Midbrain (tissue), 1 donor: ENCODE results near the gene TNFRSF1B.
A peak's percentile ranks its signal among the peaks of the same experiment; 100 is the strongest.

Source experiments
- DNase-seq: peaks from one replicate; lab custom pipeline; 2025; lab: John Stamatoyannopoulos, UW

TNFRSF1B gene

GRCh38 chr1:12142141-12142823, 24.5 kb upstream of the TNFRSF1B start:
- no peak for DNase-seq

DNA sequence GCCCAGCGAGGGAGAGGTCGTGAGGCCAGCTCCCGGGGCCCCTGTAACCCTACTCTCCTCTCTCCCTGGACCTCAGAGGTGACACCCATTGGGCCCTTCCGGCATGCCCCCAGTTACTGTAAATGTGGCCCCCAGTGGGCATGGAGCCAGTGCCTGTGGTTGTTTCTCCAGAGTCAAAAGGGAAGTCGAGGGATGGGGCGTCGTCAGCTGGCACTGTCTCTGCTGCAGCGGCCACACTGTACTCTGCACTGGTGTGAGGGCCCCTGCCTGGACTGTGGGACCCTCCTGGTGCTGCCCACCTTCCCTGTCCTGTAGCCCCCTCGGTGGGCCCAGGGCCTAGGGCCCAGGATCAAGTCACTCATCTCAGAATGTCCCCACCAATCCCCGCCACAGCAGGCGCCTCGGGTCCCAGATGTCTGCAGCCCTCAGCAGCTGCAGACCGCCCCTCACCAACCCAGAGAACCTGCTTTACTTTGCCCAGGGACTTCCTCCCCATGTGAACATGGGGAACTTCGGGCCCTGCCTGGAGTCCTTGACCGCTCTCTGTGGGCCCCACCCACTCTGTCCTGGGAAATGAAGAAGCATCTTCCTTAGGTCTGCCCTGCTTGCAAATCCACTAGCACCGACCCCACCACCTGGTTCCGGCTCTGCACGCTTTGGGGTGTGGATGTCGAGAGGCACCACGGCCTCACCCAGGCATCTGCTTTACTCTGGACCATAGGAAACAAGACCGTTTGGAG, 23.7 kb upstream of the TNFRSF1B start:
- no peak for DNase-seq

GRCh38 chr1:12143631-12144155, 23.1 kb upstream of the TNFRSF1B start:
- peak; percentile 27 for DNase-seq

GRCh38 chr1:12144236-12144635, 22.6 kb upstream of the TNFRSF1B start:
- no peak for DNase-seq

GRCh38 chr1:12144969-12145368, 21.8 kb upstream of the TNFRSF1B start:
- no peak for DNase-seq

GRCh38 chr1:12145616-12146342, 21.0 kb upstream of the TNFRSF1B start:
- DNase-seq, result no peak

GRCh38 chr1:12146343-12147112, 20.3 kb upstream of the TNFRSF1B start:
- DNase-seq, result no peak

DNA sequence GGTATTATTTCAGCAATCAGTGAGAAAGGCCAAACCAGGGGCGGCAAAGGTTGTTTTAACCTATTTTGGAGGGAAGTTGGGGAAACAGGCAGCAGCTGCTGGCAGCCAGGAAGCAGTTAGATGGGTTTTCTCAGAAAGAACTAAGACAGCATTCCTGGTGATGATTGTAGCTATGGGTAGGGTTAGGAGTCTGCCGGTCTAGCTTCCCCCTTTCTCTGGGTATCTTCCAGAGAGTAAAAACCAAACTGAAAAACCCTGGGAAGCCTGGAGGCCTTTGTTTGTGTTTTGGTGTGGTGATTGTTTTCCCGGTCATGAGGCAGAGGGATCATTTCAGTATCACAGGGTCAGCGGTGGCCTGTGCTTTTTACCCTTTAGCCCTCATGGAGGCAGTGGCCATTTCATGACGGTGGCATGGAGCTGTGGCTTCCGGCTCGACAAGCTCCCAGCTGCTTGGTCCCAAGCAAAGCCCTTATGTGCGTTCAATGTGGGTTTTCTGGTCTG, 19.5 kb upstream of the TNFRSF1B start:
- DNase-seq, result no peak

GRCh38 chr1:12148160-12148957, 18.4 kb upstream of the TNFRSF1B start:
- DNase-seq, result no peak

DNA sequence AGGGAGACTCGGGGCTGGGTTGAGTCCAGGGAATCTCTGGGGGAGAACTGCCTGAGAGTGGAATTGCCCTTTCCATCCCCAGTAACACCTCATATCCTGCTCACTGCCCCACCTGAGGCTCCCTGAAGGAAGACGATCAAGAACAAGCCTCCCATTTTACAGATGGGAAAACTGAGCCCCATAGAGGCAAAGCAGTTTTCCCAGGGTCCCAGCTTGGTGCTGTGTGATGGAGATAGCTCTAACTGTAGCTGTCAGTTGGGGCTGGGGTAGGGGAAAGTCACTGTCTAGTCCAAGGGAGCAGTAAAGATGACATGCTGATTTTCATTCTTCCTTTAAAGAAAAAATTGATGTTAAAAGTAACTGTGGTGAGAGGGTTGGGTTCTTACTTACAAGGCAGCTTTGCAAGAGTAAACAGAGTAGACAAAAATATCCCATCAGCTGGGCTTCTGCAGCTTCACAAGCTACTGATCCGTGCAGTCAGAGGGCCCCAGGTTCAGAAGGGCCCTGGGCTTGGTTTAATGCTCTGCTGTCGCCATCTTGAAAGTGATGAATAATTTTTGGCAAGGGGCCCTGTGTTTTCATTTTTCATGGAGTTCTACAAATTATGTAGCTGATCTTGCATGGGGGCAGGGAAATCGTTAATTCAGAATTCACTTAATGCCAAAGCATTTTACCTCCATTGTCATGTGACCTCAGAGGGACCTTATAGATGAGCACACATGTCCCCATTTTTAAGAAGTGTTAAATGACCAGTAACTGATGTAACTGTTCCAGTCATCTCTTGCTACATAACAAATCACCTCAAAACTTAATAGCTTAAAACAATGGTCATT, 17.6 kb upstream of the TNFRSF1B start:
- no peak for DNase-seq

DNA sequence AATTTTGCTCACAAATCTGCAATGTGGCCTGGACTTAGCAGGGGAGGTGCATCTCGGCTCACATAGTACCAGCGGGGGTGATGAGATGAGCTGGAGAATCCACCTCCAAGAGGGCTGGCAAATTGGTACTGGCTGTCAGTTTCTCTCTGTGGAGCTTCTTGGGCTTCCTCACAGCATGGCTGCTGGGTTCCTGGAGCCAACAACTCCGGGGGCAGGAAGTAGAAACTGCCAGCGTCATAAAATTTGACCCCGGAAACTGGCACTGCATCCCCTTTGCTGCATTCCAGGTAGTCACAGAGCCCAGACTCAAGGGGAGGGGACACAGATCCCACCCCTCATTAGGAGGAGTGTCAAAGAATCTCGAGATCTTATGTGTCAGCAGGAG, 17.0 kb upstream of the TNFRSF1B start:
- no peak for DNase-seq

GRCh38 chr1:12150456-12151200, 16.2 kb upstream of the TNFRSF1B start:
- no peak for DNase-seq

DNA sequence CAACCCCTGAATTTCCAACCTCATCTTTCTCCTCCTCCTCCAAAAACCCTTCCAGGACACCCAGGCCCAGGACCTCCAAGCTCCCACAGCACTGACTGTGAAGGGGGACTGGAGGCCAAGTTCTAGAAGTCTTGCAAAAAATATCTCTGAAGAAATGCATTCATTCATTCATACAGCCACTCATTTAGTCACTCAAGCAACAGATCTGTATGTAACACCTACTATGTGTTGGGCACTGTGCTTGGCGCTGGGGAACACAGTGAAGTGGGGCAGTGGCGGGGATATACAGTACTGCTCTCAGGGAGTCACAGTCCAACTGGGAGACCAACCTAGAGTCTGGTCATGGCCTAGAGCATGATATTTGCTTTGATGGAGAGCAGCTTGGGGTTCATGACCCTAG, 15.3 kb upstream of the TNFRSF1B start:
- no peak for DNase-seq

DNA sequence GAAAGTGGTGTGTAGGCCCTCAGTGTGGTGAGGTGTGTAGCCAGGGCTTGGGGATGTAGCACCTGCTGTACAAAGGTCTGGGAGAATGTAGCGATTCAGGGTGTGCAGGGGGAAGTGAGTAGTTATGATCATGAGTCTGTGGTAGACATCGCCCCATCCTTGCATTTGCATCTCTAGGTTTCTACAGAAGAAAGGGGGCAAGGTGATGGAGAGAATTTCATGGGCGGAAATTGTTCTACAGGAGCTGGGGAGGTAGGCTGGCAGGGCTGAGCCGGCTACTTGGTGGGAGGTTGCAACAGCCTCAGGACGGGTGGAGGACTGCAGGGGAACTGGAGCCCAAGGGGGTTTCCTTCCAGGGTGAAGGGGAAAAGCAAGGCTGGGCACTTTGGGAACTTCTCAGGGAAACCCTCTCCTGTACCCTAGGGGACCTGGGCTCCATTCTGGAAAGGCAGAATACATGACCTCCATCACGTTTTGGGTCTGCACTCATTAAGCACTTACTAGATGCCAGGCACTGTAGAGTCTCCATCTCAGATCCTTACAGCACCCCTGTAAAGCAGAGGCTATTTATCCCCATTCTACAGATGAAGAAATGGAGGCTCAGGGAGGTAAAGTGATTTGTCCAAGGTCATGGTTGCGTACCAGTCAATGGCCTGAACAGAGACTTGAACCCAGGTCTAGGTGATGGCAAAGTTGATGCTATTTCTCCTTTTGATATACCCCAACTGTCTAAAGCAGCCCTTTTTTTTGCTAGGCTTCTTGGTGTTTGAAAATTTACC, 14.5 kb upstream of the TNFRSF1B start:
- no peak for DNase-seq

DNA sequence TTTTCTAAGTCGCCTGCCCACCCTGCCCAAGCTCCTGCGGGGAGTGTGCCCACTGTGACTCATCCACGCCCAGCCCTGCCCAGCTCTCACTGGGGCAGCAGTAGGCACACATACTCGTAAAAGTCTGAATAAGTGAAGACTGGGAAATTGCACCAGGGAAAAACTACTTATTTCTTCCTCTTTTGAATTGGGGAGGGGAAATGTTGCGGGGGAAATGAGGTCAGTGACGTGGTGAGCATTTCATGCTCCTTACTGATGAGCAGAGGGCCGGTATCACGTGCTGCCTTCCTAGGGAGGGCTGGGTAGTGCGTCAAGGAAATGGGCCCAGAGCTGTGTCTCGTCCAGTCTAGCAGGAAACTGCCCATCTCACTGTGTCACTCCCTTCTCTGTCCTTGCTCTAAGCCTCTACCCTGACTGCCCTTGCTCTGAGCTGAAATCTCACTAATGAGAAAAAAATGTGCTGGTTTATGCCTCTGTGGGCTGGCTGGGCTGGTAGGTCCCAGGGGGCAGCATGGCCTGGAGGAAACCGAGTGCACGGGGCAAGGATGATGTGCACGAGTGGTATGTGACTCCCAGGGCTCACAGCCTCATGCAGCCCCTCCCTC, 13.5 kb upstream of the TNFRSF1B start:
- DNase-seq, result peak; percentile 38

GRCh38 chr1:12155328-12155727, 11.5 kb upstream of the TNFRSF1B start:
- no peak for DNase-seq

DNA sequence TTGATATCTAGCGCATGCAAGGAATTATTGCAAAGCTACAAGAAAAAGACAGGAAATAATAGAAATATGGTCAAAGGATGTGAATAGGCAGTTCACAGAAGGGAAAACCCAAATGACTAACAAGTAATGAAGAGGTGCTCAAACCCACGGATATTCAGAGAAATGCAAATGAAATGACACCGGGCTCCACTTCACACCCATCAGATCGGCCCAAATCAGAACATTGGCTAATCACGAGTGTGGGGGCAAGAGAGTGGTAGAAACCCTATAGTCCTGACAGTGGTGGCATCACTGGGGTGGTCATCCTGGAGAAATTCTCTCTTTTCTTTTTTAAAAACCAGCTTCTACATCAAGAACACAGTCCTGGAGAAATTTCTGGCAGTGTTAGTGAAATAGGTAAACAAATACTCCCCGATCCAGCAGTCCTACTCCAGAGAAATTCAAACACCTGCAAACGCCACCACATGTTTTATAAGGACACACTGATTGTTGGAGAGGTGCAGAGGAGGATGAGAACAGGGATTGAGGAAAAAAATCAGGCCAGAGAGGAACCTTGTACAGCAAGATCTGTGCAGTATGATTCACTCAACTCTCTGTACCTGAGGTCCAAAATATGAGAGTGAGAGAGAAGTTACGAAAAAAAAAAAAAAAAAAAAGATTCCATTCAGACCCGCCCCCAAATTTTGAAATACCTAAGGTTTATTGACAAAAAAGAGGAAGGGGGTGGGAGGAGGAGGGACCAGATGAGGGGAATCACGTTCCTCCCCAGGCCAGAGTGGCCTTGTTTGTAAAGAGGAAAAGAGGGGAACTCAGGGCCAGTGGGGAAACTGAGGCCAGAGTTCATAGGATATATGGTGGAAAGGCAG, 9.2 kb upstream of the TNFRSF1B start:
- DNase-seq, result no peak
